Measurements from ENCODE around the gene LMOD2.

DNA sequence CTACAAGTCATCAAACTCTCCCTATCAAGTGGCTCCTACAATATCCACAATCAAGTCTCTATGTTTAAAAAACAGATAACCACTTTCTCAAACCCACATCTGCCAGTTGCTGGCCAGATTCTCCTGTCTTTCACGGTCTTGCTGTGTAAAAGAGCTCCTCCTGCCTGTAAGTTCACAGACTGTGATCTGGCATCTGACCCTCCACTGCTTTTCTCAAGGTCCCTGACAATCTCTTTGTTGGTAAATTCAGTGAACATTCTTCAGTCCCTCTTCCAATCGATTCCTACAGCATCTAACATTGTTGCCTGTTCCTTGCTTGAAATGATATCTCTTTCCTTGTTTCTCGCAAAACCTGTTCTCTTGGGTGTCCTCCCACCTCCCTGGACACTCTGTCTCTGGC is 18.5 kb upstream of the LMOD2 start:
- TF ChIP-seq, protein P1, sequence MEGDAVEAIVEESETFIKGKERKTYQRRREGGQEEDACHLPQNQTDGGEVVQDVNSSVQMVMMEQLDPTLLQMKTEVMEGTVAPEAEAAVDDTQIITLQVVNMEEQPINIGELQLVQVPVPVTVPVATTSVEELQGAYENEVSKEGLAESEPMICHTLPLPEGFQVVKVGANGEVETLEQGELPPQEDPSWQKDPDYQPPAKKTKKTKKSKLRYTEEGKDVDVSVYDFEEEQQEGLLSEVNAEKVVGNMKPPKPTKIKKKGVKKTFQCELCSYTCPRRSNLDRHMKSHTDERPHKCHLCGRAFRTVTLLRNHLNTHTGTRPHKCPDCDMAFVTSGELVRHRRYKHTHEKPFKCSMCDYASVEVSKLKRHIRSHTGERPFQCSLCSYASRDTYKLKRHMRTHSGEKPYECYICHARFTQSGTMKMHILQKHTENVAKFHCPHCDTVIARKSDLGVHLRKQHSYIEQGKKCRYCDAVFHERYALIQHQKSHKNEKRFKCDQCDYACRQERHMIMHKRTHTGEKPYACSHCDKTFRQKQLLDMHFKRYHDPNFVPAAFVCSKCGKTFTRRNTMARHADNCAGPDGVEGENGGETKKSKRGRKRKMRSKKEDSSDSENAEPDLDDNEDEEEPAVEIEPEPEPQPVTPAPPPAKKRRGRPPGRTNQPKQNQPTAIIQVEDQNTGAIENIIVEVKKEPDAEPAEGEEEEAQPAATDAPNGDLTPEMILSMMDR (IDR thresholded peaks at IDR 0.05) = no peak
- TF ChIP-seq POLR2A (IDR thresholded peaks at IDR 0.05) = no peak

All from thyroid gland (tissue), 4 donors.